Vagina (tissue), 2 donors: Measurements from ENCODE around the gene PXN. TPM values are rescaled to one million over a fixed set of nuclear protein-coding genes. Genes with fewer than 3 reads are reported as not detected.
A peak's percentile ranks its signal among the peaks of the same experiment; 100 is the strongest.

Experiments used
- DNase-seq, 2 donors: peaks; one replicate each; pipeline ENCODE4 v3.0.0-alpha.2; 2017; ENCODE audit errors: extremely low spot score in 2 of 2
- H3K27ac ChIP-seq: fragments of 200-600 bp; sonication (generic); one replicate; pipeline ENCODE4 v1.5.1; 2019
- H3K27me3 ChIP-seq: fragments of 200-600 bp; sonication (generic); one replicate; pipeline ENCODE4 v1.5.1; 2019
- H3K36me3 ChIP-seq, 2 donors: fragments of 200-600 bp; sonication (generic); one replicate each; pipeline ENCODE4 v1.5.1; 2017 to 2019
- H3K4me1 ChIP-seq: fragments of 200-600 bp; sonication (generic); one replicate; pipeline ENCODE4 v1.5.1; 2019
- H3K4me3 ChIP-seq, 2 donors: fragments of 200-600 bp; sonication (generic); 1 replicate in 1 of 2; 2 replicates in 1 of 2; pipeline ENCODE4 v1.5.1; 2016 to 2019
- H3K9me3 ChIP-seq: fragments of 200-600 bp; sonication (generic); one replicate; pipeline ENCODE4 v1.5.1; 2019
- CTCF ChIP-seq, 3 experiments: fragments of 450-650 bp in 2 of 3; fragments of 200-600 bp in 1 of 3; sonication (generic) in 1 of 3; IDR thresholded peaks; one replicate each; pipeline ENCODE4 v1.5.1; 2017 to 2019; ENCODE audit warnings: antibody characterized with exemption in 3 of 3, mild to moderate bottlenecking in 2 of 3, moderate library complexity in 2 of 3
- POLR2A ChIP-seq, 2 donors: fragments of 450-650 bp; IDR thresholded peaks; one replicate each; pipeline ENCODE4 v1.6.1; 2017; ENCODE audit warnings: antibody characterized with exemption in 2 of 2, mild to moderate bottlenecking in 2 of 2, moderate library complexity in 2 of 2
- POLR2AphosphoS5 ChIP-seq, 2 donors: sonication (generic); formaldehyde crosslinking; IDR thresholded peaks; one replicate each; pipeline ENCODE4 v1.9.0; 2017; ENCODE audit warnings: antibody characterized with exemption in 2 of 2, mild to moderate bottlenecking in 2 of 2, low read depth in 1 of 2; ENCODE audit not compliant: insufficient read depth in 1 of 2
- intact Hi-C: fragments of 100-400 bp; cut with DNase I; formaldehyde crosslinking; loops from one replicate; pipeline ENCODE4 v1.15.1; 2023
- total RNA-seq: library from RNA; depleted of rRNA; stranded (reverse); fragments of >200 nt; gene quantifications from one replicate; pipeline ENCODE4 v1.2.3, GENCODE V29; 2016

The PXN gene
- total RNA-seq, 1 donor from 2014 or later: 95.3 TPM

GRCh38 chr12:120292411-120292660, 26.8 kb upstream of the PXN start:
- Histone ChIP-seq H3K36me3 (no peaks in the 10 kb centered on the region), H3K9me3 (no peaks in the 10 kb centered on the region), H3K4me3 (peak overlapping the region; percentile 70 to 76), H3K4me1 (peaks cover 12% of the 10 kb centered on the region), H3K27me3 (no peaks in the 10 kb centered on the region), H3K27ac (peak overlapping the region; percentile 98)
- no peak for DNase-seq
- TF ChIP-seq CTCF (IDR thresholded peaks at IDR 0.05) (no peak), POLR2AphosphoS5 (IDR thresholded peaks at IDR 0.05; ENCODE audit: insufficient read depth in 1 of 2, low read depth in 1 of 2) (peak in 1 of 2 donors; percentile 36)
- intact Hi-C loops: no loop called here

GRCh38 chr12:120290609-120291305, 25.2 kb upstream of the PXN start:
- no peaks in the 10 kb centered on the region for H3K27me3 ChIP-seq
- no peaks in the 10 kb centered on the region for H3K36me3 ChIP-seq
- no peaks in the 10 kb centered on the region for H3K9me3 ChIP-seq
- H3K4me3 ChIP-seq: peak overlapping the region; percentile 70 to 76
- no peak for TF ChIP-seq POLR2AphosphoS5 (IDR thresholded peaks at IDR 0.05; ENCODE audit: insufficient read depth in 1 of 2, low read depth in 1 of 2)
- TF ChIP-seq CTCF (IDR thresholded peaks at IDR 0.05): no peak
- TF ChIP-seq POLR2A (IDR thresholded peaks at IDR 0.05): no peak
- intact Hi-C loops: no loop called here
- DNase-seq: peak in 1 of 2 donors; percentile 91
- peaks cover 12% of the 10 kb centered on the region for H3K4me1 ChIP-seq
- H3K27ac ChIP-seq: peak overlapping the region; percentile 98

- Histone ChIP-seq H3K9me3 (no peaks in the 10 kb centered on the region), H3K4me1 (peaks cover 7% of the 10 kb centered on the region), H3K27ac (no peak overlapping the region), H3K4me3 (no peak overlapping the region), H3K36me3 (no peaks in the 10 kb centered on the region), H3K27me3 (no peaks in the 10 kb centered on the region)
- no peak for TF ChIP-seq POLR2A (IDR thresholded peaks at IDR 0.05)
- TF ChIP-seq CTCF (IDR thresholded peaks at IDR 0.05): no peak
- TF ChIP-seq POLR2AphosphoS5 (IDR thresholded peaks at IDR 0.05; ENCODE audit: insufficient read depth in 1 of 2, low read depth in 1 of 2): no peak
- no peak for DNase-seq
- intact Hi-C loops: no loop called here
Observed at GRCh38 chr12:120287491-120287890, 22.0 kb upstream of the PXN start.

- Histone ChIP-seq H3K27me3 (no peaks in the 10 kb centered on the region), H3K27ac (no peak overlapping the region), H3K9me3 (no peaks in the 10 kb centered on the region), H3K4me1 (peaks cover 7% of the 10 kb centered on the region), H3K4me3 (no peak overlapping the region), H3K36me3 (no peaks in the 10 kb centered on the region)
- intact Hi-C loops: no loop called here
- TF ChIP-seq POLR2AphosphoS5 (IDR thresholded peaks at IDR 0.05; ENCODE audit: insufficient read depth in 1 of 2, low read depth in 1 of 2): no peak
- no peak for TF ChIP-seq POLR2A (IDR thresholded peaks at IDR 0.05)
- TF ChIP-seq CTCF (IDR thresholded peaks at IDR 0.05): no peak
- DNase-seq: no peak
Observed at GRCh38 chr12:120286768-120287490, 21.4 kb upstream of the PXN start.

GRCh38 chr12:120284381-120284780, 18.9 kb upstream of the PXN start:
- Histone ChIP-seq H3K4me3 (no peak overlapping the region), H3K27me3 (no peaks in the 10 kb centered on the region), H3K36me3 (no peaks in the 10 kb centered on the region), H3K27ac (no peak overlapping the region), H3K4me1 (no peaks in the 10 kb centered on the region), H3K9me3 (no peaks in the 10 kb centered on the region)
- no peak for DNase-seq
- intact Hi-C loops: no loop called here
- TF ChIP-seq POLR2A (IDR thresholded peaks at IDR 0.05): no peak
- no peak for TF ChIP-seq CTCF (IDR thresholded peaks at IDR 0.05)
- TF ChIP-seq POLR2AphosphoS5 (IDR thresholded peaks at IDR 0.05; ENCODE audit: insufficient read depth in 1 of 2, low read depth in 1 of 2): no peak
